SK-N-SH (cell line): Measurements from ENCODE around the gene ITIH1.

ENCODE experiments used
- CHD2 ChIP-seq: fragments of 150-350 bp; IDR thresholded peaks from 2 replicates; pipeline ENCODE4 v1.6.1; 2018; ENCODE audit warnings: low read length; ENCODE audit not compliant: partially characterized antibody
- CTCF ChIP-seq: fragments of 200-600 bp; sonication (generic); IDR thresholded peaks from 2 replicates; pipeline ENCODE4 v1.6.1; 2017; ENCODE audit warnings: antibody characterized with exemption, mild to moderate bottlenecking, moderate library complexity
- EP300 ChIP-seq, 2 experiments: IDR thresholded peaks; 2 replicates each; pipeline versions ENCODE4 v1.4.0 to v1.6.1; 2012; ENCODE audit warnings: borderline replicate concordance in 1 of 2, low read depth in 1 of 2, low read length in 1 of 2
- IRF3 ChIP-seq: fragments of 150-350 bp; IDR thresholded peaks from 2 replicates; pipeline ENCODE4 v1.6.1; 2016; ENCODE audit warnings: mild to moderate bottlenecking, low read depth, low read length
- RCOR1 ChIP-seq: fragments of 150-350 bp; IDR thresholded peaks from 2 replicates; pipeline ENCODE4 v1.6.1; 2017; ENCODE audit warnings: antibody characterized with exemption, low read length
- SMC3 ChIP-seq: IDR thresholded peaks from 2 replicates; pipeline ENCODE4 v1.6.1; 2012; ENCODE audit warnings: low read depth, low read length, improper control_type of control experiment
- USF1 ChIP-seq: IDR thresholded peaks from 2 replicates; pipeline ENCODE4 v1.4.0; 2012; ENCODE audit warnings: low read depth, borderline replicate concordance

GRCh38 chr3:52773361-52774065 is 3.9 kb upstream of the ITIH1 start:
- TF ChIP-seq EP300 (IDR thresholded peaks at IDR 0.05; ENCODE audit: borderline replicate concordance in 1 of 2, low read depth in 1 of 2, low read length in 1 of 2) (no peak), CTCF (no peak), CHD2 (no peak), SMC3 (no peak), IRF3 (no peak), RCOR1 (no peak), USF1 (no peak)
